Measurements from ENCODE around the gene AZIN2. TPM values are rescaled to one million over a fixed set of nuclear protein-coding genes. Genes with fewer than 3 reads are reported as not detected.

AZIN2 gene
- total and polyA plus RNA-seq, 2 of the 13 experiments (the other 11 are each of a cell fraction or from before 2014, with no cell fraction given) = 1.7 to 3.5 TPM

DNA sequence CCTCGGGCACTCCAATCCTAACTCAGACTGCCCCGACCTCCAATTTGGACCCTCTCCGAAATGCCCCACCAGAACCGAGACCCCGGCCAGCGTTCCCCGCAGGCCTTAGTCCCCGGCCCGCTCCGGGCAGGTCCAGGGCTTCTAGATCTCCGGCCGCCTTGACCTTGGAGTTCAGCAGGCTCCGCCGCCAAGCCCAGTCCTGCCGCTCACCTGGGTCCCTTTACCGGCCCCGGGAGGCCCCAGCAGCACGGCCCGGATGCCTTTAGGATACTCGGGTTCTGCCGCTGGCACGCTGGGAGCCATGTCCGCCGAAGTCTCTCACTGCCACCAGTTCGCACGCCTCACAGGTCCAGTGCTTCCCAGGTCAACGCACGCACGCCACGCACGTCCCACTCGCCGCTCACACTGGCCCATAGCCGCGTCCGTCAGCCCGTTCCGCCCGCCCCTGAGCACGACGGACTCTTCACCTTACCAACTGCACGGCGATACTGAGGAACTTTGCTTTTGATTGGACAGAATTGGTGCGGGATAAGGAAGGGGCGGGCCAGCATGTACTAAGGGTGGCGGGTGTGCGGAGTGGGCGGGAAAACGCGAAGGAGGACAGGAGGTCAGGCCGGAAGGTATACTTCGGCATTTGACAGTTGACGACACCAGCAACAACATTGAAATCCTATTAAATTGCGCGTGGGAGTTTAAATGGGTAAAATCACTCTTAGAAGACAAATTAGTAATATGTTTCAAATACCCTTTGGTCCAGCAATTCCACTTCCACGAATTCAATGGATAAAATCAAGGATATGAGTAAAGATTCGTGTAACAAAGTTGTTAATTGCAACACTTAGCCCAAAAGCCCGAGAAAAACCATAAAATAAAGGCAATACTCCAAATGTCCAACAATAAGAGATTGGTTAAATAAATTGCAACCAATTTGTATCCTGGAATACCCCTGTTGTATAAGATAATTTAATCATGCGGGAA is 44.1 kb upstream of the AZIN2 start, which contains the start of gene AK2 (continued):
- TF ChIP-seq, protein P1, sequence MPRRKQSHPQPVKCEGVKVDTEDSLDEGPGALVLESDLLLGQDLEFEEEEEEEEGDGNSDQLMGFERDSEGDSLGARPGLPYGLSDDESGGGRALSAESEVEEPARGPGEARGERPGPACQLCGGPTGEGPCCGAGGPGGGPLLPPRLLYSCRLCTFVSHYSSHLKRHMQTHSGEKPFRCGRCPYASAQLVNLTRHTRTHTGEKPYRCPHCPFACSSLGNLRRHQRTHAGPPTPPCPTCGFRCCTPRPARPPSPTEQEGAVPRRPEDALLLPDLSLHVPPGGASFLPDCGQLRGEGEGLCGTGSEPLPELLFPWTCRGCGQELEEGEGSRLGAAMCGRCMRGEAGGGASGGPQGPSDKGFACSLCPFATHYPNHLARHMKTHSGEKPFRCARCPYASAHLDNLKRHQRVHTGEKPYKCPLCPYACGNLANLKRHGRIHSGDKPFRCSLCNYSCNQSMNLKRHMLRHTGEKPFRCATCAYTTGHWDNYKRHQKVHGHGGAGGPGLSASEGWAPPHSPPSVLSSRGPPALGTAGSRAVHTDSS (CRISPR knock-in tag; conservative IDR thresholded peaks at IDR 0.05) = no peak
- TF ChIP-seq, protein P2, sequence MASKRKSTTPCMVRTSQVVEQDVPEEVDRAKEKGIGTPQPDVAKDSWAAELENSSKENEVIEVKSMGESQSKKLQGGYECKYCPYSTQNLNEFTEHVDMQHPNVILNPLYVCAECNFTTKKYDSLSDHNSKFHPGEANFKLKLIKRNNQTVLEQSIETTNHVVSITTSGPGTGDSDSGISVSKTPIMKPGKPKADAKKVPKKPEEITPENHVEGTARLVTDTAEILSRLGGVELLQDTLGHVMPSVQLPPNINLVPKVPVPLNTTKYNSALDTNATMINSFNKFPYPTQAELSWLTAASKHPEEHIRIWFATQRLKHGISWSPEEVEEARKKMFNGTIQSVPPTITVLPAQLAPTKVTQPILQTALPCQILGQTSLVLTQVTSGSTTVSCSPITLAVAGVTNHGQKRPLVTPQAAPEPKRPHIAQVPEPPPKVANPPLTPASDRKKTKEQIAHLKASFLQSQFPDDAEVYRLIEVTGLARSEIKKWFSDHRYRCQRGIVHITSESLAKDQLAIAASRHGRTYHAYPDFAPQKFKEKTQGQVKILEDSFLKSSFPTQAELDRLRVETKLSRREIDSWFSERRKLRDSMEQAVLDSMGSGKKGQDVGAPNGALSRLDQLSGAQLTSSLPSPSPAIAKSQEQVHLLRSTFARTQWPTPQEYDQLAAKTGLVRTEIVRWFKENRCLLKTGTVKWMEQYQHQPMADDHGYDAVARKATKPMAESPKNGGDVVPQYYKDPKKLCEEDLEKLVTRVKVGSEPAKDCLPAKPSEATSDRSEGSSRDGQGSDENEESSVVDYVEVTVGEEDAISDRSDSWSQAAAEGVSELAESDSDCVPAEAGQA (IDR thresholded peaks at IDR 0.05; ENCODE audit: low read depth) = no peak
- TF ChIP-seq, protein P2 (CRISPR knock-in tag; IDR thresholded peaks at IDR 0.05; ENCODE audit: borderline replicate concordance) = no peak
- TF ChIP-seq ZSCAN21 (CRISPR knock-in tag; IDR thresholded peaks at IDR 0.05; ENCODE audit: borderline replicate concordance) (peak; percentile 91; the same call in 1 of the 2 replicates), ZNF205 (CRISPR knock-in tag; IDR thresholded peaks at IDR 0.05) (0 out of 2 replicates have a peak, but pooled peaks have one; percentile 36), RORA (CRISPR knock-in tag; IDR thresholded peaks at IDR 0.05) (no peak)
- TF ChIP-seq, protein P3, sequence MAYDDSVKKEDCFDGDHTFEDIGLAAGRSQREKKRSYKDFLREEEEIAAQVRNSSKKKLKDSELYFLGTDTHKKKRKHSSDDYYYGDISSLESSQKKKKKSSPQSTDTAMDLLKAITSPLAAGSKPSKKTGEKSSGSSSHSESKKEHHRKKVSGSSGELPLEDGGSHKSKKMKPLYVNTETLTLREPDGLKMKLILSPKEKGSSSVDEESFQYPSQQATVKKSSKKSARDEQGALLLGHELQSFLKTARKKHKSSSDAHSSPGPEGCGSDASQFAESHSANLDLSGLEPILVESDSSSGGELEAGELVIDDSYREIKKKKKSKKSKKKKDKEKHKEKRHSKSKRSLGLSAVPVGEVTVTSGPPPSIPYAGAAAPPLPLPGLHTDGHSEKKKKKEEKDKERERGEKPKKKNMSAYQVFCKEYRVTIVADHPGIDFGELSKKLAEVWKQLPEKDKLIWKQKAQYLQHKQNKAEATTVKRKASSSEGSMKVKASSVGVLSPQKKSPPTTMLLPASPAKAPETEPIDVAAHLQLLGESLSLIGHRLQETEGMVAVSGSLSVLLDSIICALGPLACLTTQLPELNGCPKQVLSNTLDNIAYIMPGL (CRISPR knock-in tag; IDR thresholded peaks at IDR 0.05; ENCODE audit: borderline replicate concordance in 1 of 2, low read depth in 1 of 2) = peak; percentile 59 to 88; a peak in 3 of 4 replicates
- TF ChIP-seq, protein P4, sequence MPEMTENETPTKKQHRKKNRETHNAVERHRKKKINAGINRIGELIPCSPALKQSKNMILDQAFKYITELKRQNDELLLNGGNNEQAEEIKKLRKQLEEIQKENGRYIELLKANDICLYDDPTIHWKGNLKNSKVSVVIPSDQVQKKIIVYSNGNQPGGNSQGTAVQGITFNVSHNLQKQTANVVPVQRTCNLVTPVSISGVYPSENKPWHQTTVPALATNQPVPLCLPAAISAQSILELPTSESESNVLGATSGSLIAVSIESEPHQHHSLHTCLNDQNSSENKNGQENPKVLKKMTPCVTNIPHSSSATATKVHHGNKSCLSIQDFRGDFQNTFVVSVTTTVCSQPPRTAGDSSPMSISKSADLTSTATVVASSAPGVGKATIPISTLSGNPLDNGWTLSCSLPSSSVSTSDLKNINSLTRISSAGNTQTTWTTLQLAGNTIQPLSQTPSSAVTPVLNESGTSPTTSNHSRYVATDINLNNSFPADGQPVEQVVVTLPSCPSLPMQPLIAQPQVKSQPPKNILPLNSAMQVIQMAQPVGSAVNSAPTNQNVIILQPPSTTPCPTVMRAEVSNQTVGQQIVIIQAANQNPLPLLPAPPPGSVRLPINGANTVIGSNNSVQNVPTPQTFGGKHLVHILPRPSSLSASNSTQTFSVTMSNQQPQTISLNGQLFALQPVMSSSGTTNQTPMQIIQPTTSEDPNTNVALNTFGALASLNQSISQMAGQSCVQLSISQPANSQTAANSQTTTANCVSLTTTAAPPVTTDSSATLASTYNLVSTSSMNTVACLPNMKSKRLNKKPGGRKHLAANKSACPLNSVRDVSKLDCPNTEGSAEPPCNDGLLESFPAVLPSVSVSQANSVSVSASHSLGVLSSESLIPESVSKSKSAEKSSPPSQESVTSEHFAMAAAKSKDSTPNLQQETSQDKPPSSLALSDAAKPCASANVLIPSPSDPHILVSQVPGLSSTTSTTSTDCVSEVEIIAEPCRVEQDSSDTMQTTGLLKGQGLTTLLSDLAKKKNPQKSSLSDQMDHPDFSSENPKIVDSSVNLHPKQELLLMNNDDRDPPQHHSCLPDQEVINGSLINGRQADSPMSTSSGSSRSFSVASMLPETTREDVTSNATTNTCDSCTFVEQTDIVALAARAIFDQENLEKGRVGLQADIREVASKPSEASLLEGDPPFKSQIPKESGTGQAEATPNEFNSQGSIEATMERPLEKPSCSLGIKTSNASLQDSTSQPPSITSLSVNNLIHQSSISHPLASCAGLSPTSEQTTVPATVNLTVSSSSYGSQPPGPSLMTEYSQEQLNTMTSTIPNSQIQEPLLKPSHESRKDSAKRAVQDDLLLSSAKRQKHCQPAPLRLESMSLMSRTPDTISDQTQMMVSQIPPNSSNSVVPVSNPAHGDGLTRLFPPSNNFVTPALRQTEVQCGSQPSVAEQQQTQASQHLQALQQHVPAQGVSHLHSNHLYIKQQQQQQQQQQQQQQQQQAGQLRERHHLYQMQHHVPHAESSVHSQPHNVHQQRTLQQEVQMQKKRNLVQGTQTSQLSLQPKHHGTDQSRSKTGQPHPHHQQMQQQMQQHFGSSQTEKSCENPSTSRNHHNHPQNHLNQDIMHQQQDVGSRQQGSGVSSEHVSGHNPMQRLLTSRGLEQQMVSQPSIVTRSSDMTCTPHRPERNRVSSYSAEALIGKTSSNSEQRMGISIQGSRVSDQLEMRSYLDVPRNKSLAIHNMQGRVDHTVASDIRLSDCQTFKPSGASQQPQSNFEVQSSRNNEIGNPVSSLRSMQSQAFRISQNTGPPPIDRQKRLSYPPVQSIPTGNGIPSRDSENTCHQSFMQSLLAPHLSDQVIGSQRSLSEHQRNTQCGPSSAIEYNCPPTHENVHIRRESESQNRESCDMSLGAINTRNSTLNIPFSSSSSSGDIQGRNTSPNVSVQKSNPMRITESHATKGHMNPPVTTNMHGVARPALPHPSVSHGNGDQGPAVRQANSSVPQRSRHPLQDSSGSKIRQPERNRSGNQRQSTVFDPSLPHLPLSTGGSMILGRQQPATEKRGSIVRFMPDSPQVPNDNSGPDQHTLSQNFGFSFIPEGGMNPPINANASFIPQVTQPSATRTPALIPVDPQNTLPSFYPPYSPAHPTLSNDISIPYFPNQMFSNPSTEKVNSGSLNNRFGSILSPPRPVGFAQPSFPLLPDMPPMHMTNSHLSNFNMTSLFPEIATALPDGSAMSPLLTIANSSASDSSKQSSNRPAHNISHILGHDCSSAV (CRISPR knock-in tag; IDR thresholded peaks at IDR 0.05; ENCODE audit: borderline replicate concordance) = 0 out of 2 replicates have a peak, but pooled peaks have one; percentile 23

Measured in HepG2 (cell line).